BE2C (cell line): ENCODE results near the gene KLF13.

Experiments used
- DNase-seq: peaks from one replicate; pipeline ENCODE4 v3.0.0-alpha.2; 2020
- H3K27me3 ChIP-seq: fragments of 250-450 bp; sonication (Bioruptor Pico); 2 replicates; pipeline ENCODE4 v1.5.1; 2020; ENCODE audit warnings: mild to moderate bottlenecking
- H3K36me3 ChIP-seq: fragments of 250-450 bp; sonication (Bioruptor Pico); 2 replicates; pipeline ENCODE4 v1.5.1; 2020; ENCODE audit warnings: mild to moderate bottlenecking
- H3K4me1 ChIP-seq: fragments of 250-450 bp; sonication (Bioruptor Pico); 2 replicates; pipeline ENCODE4 v1.5.1; 2020
- H3K4me3 ChIP-seq: 2 replicates; pipeline ENCODE4 v1.5.1; 2011; ENCODE audit warnings: low read depth, low read length
- H3K9me3 ChIP-seq: fragments of 250-450 bp; sonication (Bioruptor Pico); 2 replicates; pipeline ENCODE4 v1.5.1; 2020
- CTCF ChIP-seq: IDR thresholded peaks from 2 replicates; pipeline ENCODE4 v1.5.1; 2012; ENCODE audit warnings: mild to moderate bottlenecking, low read depth, low read length

The KLF13 gene

GRCh38 chr15:31332020-31332680, 5.5 kb downstream of the KLF13 start:
- H3K27me3 ChIP-seq, result no peaks in the 10 kb centered on the region
- TF ChIP-seq CTCF, result no peak
- peaks cover 6% of the 10 kb centered on the region for H3K36me3 ChIP-seq
- no peak overlapping the region for H3K4me3 ChIP-seq
- peak; percentile 66 for DNase-seq
- H3K9me3 ChIP-seq, result no peaks in the 10 kb centered on the region
- peaks cover 45% of the 10 kb centered on the region for H3K4me1 ChIP-seq

GRCh38 chr15:31332681-31333071, 6.0 kb downstream of the KLF13 start:
- H3K9me3 ChIP-seq, result no peaks in the 10 kb centered on the region
- H3K4me3 ChIP-seq, result no peak overlapping the region
- H3K36me3 ChIP-seq, result peaks cover 6% of the 10 kb centered on the region
- peaks cover 45% of the 10 kb centered on the region for H3K4me1 ChIP-seq
- TF ChIP-seq CTCF, result no peak
- no peaks in the 10 kb centered on the region for H3K27me3 ChIP-seq
- no peak for DNase-seq

- peaks cover 6% of the 10 kb centered on the region for H3K36me3 ChIP-seq
- H3K27me3 ChIP-seq, result no peaks in the 10 kb centered on the region
- H3K9me3 ChIP-seq, result no peaks in the 10 kb centered on the region
- H3K4me1 ChIP-seq, result peaks cover 46% of the 10 kb centered on the region
- TF ChIP-seq CTCF, result no peak
- no peak for DNase-seq
- no peak overlapping the region for H3K4me3 ChIP-seq
These were observed 6.5 kb downstream of the KLF13 start for GRCh38 chr15:31333119-31333518.

GRCh38 chr15:31333820-31334219, 7.2 kb downstream of the KLF13 start:
- TF ChIP-seq CTCF, result no peak

GRCh38 chr15:31335989-31336592, 9.5 kb downstream of the KLF13 start:
- H3K9me3 ChIP-seq, result no peaks in the 10 kb centered on the region
- no peaks in the 10 kb centered on the region for H3K27me3 ChIP-seq
- peaks cover 55% of the 10 kb centered on the region for H3K4me1 ChIP-seq
- no peak for TF ChIP-seq CTCF
- H3K36me3 ChIP-seq, result peaks cover 6% of the 10 kb centered on the region
- no peak for DNase-seq
- H3K4me3 ChIP-seq, result no peak overlapping the region

More at GRCh38 chr15:31333820-31334219, 7.2 kb downstream of the KLF13 start:
- H3K27me3 ChIP-seq, result no peaks in the 10 kb centered on the region
- H3K36me3 ChIP-seq, result peaks cover 2% of the 10 kb centered on the region; the same call in 1 of the 2 replicates
- peaks cover 53% of the 10 kb centered on the region for H3K4me1 ChIP-seq
- no peak overlapping the region for H3K4me3 ChIP-seq
- H3K9me3 ChIP-seq, result no peaks in the 10 kb centered on the region
- DNase-seq, result no peak

GRCh38 chr15:31336593-31337295, 10.1 kb downstream of the KLF13 start:
- no peaks in the 10 kb centered on the region for H3K27me3 ChIP-seq
- no peak for DNase-seq
- no peak for TF ChIP-seq CTCF
- peaks cover 6% of the 10 kb centered on the region for H3K36me3 ChIP-seq
- peaks cover 53% of the 10 kb centered on the region for H3K4me1 ChIP-seq
- no peaks in the 10 kb centered on the region for H3K9me3 ChIP-seq
- no peak overlapping the region for H3K4me3 ChIP-seq
